MM.1S (cell line): ENCODE results near the gene CACNA1H.

ENCODE experiments used
- DNase-seq: peaks from one replicate; pipeline ENCODE4 v3.0.0-alpha.2; 2015
- H2AFZ ChIP-seq: fragments of 300-600 bp; sonication (generic); 2 replicates; pipeline ENCODE4 v1.6.0; 2016; ENCODE audit warnings: antibody characterized with exemption, low read length
- H3F3A ChIP-seq: fragments of 300-600 bp; sonication (generic); 2 replicates; pipeline ENCODE4 v1.6.1; 2016; ENCODE audit warnings: mild to moderate bottlenecking, antibody characterized with exemption, low read length, moderate library complexity, mixed read lengths; ENCODE audit not compliant: insufficient read depth
- H3K27ac ChIP-seq: fragments of 300-600 bp; sonication (generic); 2 replicates; pipeline ENCODE4 v1.5.1; 2016; ENCODE audit warnings: mild to moderate bottlenecking, low read length
- H3K27me3 ChIP-seq: fragments of 300-600 bp; sonication (generic); replicated peaks from 2 replicates; pipeline ENCODE4 v1.6.0; 2016; ENCODE audit warnings: low read length; ENCODE audit not compliant: insufficient read depth
- H3K36me3 ChIP-seq: fragments of 300-600 bp; sonication (generic); replicated peaks from 2 replicates; pipeline ENCODE4 v1.6.1; 2016; ENCODE audit warnings: mild to moderate bottlenecking, low read length, mixed read lengths; ENCODE audit not compliant: insufficient read depth
- H3K4me1 ChIP-seq: fragments of 300-600 bp; sonication (generic); 2 replicates; pipeline ENCODE4 v1.6.1; 2016; ENCODE audit warnings: low read length, mixed read lengths
- H3K4me2 ChIP-seq: fragments of 300-600 bp; sonication (generic); 2 replicates; pipeline ENCODE4 v1.6.0; 2016; ENCODE audit warnings: low read depth, low read length
- H3K4me3 ChIP-seq: fragments of 300-600 bp; sonication (generic); 2 replicates; pipeline ENCODE4 v1.5.1; 2016; ENCODE audit warnings: low read length, mixed read lengths
- H3K79me2 ChIP-seq: fragments of 300-600 bp; sonication (generic); 2 replicates; pipeline ENCODE4 v1.6.1; 2016; ENCODE audit warnings: mixed run types, low read length, mixed read lengths
- H3K9ac ChIP-seq: fragments of 300-600 bp; sonication (generic); 2 replicates; pipeline ENCODE4 v1.6.1; 2016; ENCODE audit warnings: low read length, mixed read lengths
- H3K9me2 ChIP-seq: fragments of 300-600 bp; sonication (generic); replicated peaks from 2 replicates; pipeline ENCODE4 v1.6.1; 2016; ENCODE audit warnings: mild to moderate bottlenecking, low read length, mixed read lengths; ENCODE audit not compliant: insufficient read depth
- H3K9me3 ChIP-seq: fragments of 300-600 bp; sonication (generic); replicated peaks from 2 replicates; pipeline ENCODE4 v1.6.1; 2016; ENCODE audit warnings: mild to moderate bottlenecking, low read length, mixed read lengths; ENCODE audit not compliant: insufficient read depth
- H4K20me1 ChIP-seq: fragments of 300-600 bp; sonication (generic); 2 replicates; pipeline ENCODE4 v1.6.1; 2016; ENCODE audit warnings: mild to moderate bottlenecking, low read length, moderate library complexity, mixed read lengths; ENCODE audit not compliant: insufficient read depth
- EZH2 ChIP-seq: fragments of 300-600 bp; sonication (generic); optimal IDR thresholded peaks from 2 replicates; pipeline ENCODE3; 2017; ENCODE audit warnings: low read depth, mild to moderate bottlenecking, antibody characterized with exemption, low read length, mixed read lengths
- EZH2phosphoT487 ChIP-seq: fragments of 300-600 bp; sonication (generic); IDR thresholded peaks from 2 replicates; pipeline ENCODE4 v1.6.1; 2018; ENCODE audit warnings: antibody characterized with exemption, low read length
- TF ChIP-seq, protein P1 (sequence below): fragments of 300-600 bp; sonication (generic); IDR thresholded peaks from 2 replicates; pipeline ENCODE4 v1.5.1; 2016; ENCODE audit warnings: antibody characterized with exemption, low read length, mixed read lengths

Gene CACNA1H

GRCh38 chr16:1159973-1160772 is 7.3 kb downstream of the CACNA1H start:
- H3K27ac ChIP-seq = no peak overlapping the region
- TF ChIP-seq, protein P1, sequence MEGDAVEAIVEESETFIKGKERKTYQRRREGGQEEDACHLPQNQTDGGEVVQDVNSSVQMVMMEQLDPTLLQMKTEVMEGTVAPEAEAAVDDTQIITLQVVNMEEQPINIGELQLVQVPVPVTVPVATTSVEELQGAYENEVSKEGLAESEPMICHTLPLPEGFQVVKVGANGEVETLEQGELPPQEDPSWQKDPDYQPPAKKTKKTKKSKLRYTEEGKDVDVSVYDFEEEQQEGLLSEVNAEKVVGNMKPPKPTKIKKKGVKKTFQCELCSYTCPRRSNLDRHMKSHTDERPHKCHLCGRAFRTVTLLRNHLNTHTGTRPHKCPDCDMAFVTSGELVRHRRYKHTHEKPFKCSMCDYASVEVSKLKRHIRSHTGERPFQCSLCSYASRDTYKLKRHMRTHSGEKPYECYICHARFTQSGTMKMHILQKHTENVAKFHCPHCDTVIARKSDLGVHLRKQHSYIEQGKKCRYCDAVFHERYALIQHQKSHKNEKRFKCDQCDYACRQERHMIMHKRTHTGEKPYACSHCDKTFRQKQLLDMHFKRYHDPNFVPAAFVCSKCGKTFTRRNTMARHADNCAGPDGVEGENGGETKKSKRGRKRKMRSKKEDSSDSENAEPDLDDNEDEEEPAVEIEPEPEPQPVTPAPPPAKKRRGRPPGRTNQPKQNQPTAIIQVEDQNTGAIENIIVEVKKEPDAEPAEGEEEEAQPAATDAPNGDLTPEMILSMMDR = no peak
- TF ChIP-seq EZH2phosphoT487 (no peak), EZH2 (no peak)
- H2AFZ ChIP-seq = no peak overlapping the region
- H3K4me1 ChIP-seq = no peaks in the 10 kb centered on the region
- no peaks in the 10 kb centered on the region for H3K9me2 ChIP-seq
- H3K27me3 ChIP-seq = peaks cover 98% of the 10 kb centered on the region
- no peak overlapping the region for H3K4me2 ChIP-seq
- no peaks in the 10 kb centered on the region for H3K79me2 ChIP-seq
- no peaks in the 10 kb centered on the region for H3K9me3 ChIP-seq
- no peak overlapping the region for H3K4me3 ChIP-seq
- H3K36me3 ChIP-seq = no peaks in the 10 kb centered on the region
- H4K20me1 ChIP-seq = no peaks in the 10 kb centered on the region
- H3F3A ChIP-seq = no peaks in the 10 kb centered on the region
- H3K9ac ChIP-seq = no peak overlapping the region
- no peak for DNase-seq

DNA sequence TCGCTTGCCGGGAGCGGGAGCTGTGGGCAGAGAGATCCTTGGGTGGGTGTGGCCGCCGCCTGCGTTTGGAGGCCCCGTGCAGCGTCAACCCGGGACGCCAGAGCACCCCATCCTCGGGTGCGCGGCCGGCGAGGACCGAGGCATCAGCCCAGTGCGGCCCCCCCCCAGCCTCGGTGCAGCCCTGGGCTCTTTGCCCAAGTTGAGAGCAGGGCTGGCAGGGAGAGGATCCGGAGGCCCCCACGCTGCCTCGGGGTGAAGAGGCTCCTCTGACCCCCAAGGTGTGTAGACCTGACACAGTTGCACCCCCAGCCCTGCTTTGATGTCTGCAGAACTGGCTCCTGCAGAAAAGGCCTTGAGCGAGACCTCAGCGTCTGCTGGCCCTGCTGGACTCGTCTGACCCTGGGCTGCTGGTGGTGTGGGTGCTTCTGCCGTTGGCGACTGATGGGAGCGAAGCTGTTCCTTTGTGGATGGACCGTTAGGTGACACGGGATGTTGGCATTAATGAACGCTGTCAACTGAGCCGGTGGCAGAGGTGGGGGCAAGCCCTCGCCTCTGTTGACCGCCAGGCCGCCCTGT is 8.0 kb downstream of the CACNA1H start:
- Histone ChIP-seq H3K4me1 (no peaks in the 10 kb centered on the region), H3K4me2 (no peak overlapping the region), H3K27ac (no peak overlapping the region), H4K20me1 (no peaks in the 10 kb centered on the region), H3F3A (no peaks in the 10 kb centered on the region), H3K9me2 (no peaks in the 10 kb centered on the region), H3K4me3 (no peak overlapping the region), H3K79me2 (no peaks in the 10 kb centered on the region), H2AFZ (no peak overlapping the region), H3K36me3 (no peaks in the 10 kb centered on the region), H3K9ac (no peak overlapping the region), H3K27me3 (peaks cover 98% of the 10 kb centered on the region), H3K9me3 (no peaks in the 10 kb centered on the region)
- no peak for TF ChIP-seq EZH2phosphoT487
- TF ChIP-seq EZH2 = no peak
- TF ChIP-seq, protein P1 = no peak
- DNase-seq = no peak

GRCh38 chr16:1162701-1163566 is 10.0 kb downstream of the CACNA1H start:
- Histone ChIP-seq H3K9me2 (no peaks in the 10 kb centered on the region), H3K9ac (no peak overlapping the region), H3K9me3 (no peaks in the 10 kb centered on the region), H3K36me3 (no peaks in the 10 kb centered on the region), H3F3A (no peaks in the 10 kb centered on the region), H3K4me2 (no peak overlapping the region), H3K27me3 (peaks cover 98% of the 10 kb centered on the region), H3K4me1 (no peaks in the 10 kb centered on the region), H3K4me3 (no peak overlapping the region), H3K79me2 (no peaks in the 10 kb centered on the region), H2AFZ (no peak overlapping the region), H4K20me1 (no peaks in the 10 kb centered on the region), H3K27ac (no peak overlapping the region)
- DNase-seq = no peak
- TF ChIP-seq EZH2phosphoT487 = no peak
